Testis (tissue), 3 donors: ENCODE data around the gene OBSCN. TPM values are rescaled to one million over a fixed set of nuclear protein-coding genes. Genes with fewer than 3 reads are reported as not detected.

Experiments
- DNase-seq: peaks from one replicate; pipeline ENCODE4 v3.0.0-alpha.2; 2019
- H3K27ac ChIP-seq, 2 donors: fragments of 200-600 bp; sonication (generic); one replicate each; pipeline ENCODE4 v1.5.1; 2019
- H3K27me3 ChIP-seq: fragments of 200-600 bp; sonication (generic); one replicate; pipeline ENCODE4 v1.5.1; 2019
- H3K36me3 ChIP-seq: fragments of 200-600 bp; sonication (generic); one replicate; pipeline ENCODE4 v1.5.1; 2017; ENCODE audit warnings: low read depth; ENCODE audit errors: missing control alignments
- H3K4me1 ChIP-seq: fragments of 200-600 bp; sonication (generic); one replicate; pipeline ENCODE4 v1.5.1; 2019
- H3K4me3 ChIP-seq, 2 donors: fragments of 200-600 bp; sonication (generic); one replicate each; pipeline ENCODE4 v1.5.1; 2017 to 2019
- H3K9me3 ChIP-seq: fragments of 200-600 bp; sonication (generic); one replicate; pipeline ENCODE4 v1.5.1; 2017
- POLR2A ChIP-seq: fragments of 450-650 bp; IDR thresholded peaks from one replicate; pipeline ENCODE4 v1.6.1; 2017; ENCODE audit warnings: antibody characterized with exemption, mild to moderate bottlenecking, moderate library complexity
- WGBS, 2 donors: methylation state at CpG; one replicate each; pipeline ENCODE4 v1.1.5; 2018; 5-methylcytosine and 5-hydroxymethylcytosine counted together
- intact Hi-C: fragments of 100-400 bp; cut with DNase I; formaldehyde crosslinking; loops from one replicate; pipeline ENCODE4 v1.15.1; 2023; ENCODE audit warnings: low total_unique reads
- polyA plus RNA-seq: library from polyadenylated mRNA; stranded (reverse); fragments of 350-450 nt; fragmentation: Illumina TruSeq; extraction: RNeasy Lipid Tissue Mini Kit (QIAGEN cat#74804); gene quantifications from one replicate; pipeline ENCODE4 v1.2.3, GENCODE V29; 2014; ENCODE audit warnings: low read depth, low replicate concordance; ENCODE audit not compliant: insufficient read depth
- total RNA-seq, 2 donors: library from RNA; depleted of rRNA; stranded (reverse); fragments of >200 nt; gene quantifications; one replicate each; pipeline ENCODE4 v1.2.3, GENCODE V29; 2016
- TF ChIP-seq, protein P1 (sequence below), 3 experiments: fragments of 450-650 bp in 2 of 3; fragments of 200-600 bp in 1 of 3; sonication (generic) in 1 of 3; IDR thresholded peaks; one replicate each; pipeline ENCODE4 v1.5.1; 2016 to 2019; ENCODE audit warnings: antibody characterized with exemption in 3 of 3, mild to moderate bottlenecking in 2 of 3, moderate library complexity in 1 of 3

Gene OBSCN
- total and polyA plus RNA-seq, 3 donors from 2014 or later: 8.3 to 30.0 (median 28.6) TPM

- no peaks in the 10 kb centered on the region for H3K4me1 ChIP-seq
- no peaks in the 10 kb centered on the region for H3K9me3 ChIP-seq
- intact Hi-C loops: no loop called here
- H3K4me3 ChIP-seq: no peak overlapping the region
- TF ChIP-seq, protein P1, sequence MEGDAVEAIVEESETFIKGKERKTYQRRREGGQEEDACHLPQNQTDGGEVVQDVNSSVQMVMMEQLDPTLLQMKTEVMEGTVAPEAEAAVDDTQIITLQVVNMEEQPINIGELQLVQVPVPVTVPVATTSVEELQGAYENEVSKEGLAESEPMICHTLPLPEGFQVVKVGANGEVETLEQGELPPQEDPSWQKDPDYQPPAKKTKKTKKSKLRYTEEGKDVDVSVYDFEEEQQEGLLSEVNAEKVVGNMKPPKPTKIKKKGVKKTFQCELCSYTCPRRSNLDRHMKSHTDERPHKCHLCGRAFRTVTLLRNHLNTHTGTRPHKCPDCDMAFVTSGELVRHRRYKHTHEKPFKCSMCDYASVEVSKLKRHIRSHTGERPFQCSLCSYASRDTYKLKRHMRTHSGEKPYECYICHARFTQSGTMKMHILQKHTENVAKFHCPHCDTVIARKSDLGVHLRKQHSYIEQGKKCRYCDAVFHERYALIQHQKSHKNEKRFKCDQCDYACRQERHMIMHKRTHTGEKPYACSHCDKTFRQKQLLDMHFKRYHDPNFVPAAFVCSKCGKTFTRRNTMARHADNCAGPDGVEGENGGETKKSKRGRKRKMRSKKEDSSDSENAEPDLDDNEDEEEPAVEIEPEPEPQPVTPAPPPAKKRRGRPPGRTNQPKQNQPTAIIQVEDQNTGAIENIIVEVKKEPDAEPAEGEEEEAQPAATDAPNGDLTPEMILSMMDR (IDR thresholded peaks at IDR 0.05): no peak
- no peak for TF ChIP-seq POLR2A
- no peak overlapping the region for H3K27ac ChIP-seq
- WGBS, 2 donors: 74 to 75% methylated on average over 3 of the region's 3 CpGs
- DNase-seq: no peak
- H3K36me3 ChIP-seq: no peaks in the 10 kb centered on the region
- H3K27me3 ChIP-seq: no peaks in the 10 kb centered on the region
Measured at GRCh38 chr1:228284148-228284495, 76.3 kb downstream of the OBSCN start.

DNA sequence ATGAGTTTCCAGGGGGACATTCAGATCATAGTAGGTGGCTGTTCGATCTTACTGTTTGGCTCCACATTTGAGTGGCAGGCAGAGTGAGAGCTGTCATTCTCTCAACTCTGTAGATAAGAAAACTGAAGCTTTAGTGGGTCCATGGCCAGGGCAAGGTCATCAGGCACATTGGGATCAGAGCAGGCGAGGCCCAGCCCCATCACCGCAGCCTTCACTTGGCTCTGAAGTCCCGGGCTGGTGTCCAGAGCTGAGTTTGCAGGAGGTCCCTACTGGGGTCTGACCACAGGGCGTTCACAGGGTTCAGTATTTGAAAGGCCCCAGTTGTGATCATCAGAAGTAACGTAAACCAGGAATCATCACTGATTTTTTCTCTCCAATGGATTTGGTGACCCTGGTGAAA lies 76.7 kb downstream of the OBSCN start:
- no peaks in the 10 kb centered on the region for H3K36me3 ChIP-seq
- no peak for DNase-seq
- intact Hi-C loops: no loop called here
- no peak for TF ChIP-seq POLR2A
- TF ChIP-seq, protein P1 (IDR thresholded peaks at IDR 0.05): no peak
- WGBS, 2 donors: 69 to 71% methylated on average over 6 of the region's 6 CpGs
- H3K4me3 ChIP-seq: no peak overlapping the region
- no peaks in the 10 kb centered on the region for H3K4me1 ChIP-seq
- H3K9me3 ChIP-seq: no peaks in the 10 kb centered on the region
- no peak overlapping the region for H3K27ac ChIP-seq
- no peaks in the 10 kb centered on the region for H3K27me3 ChIP-seq

GRCh38 chr1:228285661-228286504 lies 78.0 kb downstream of the OBSCN start:
- H3K27ac ChIP-seq: no peak overlapping the region
- no peaks in the 10 kb centered on the region for H3K9me3 ChIP-seq
- no peaks in the 10 kb centered on the region for H3K36me3 ChIP-seq
- intact Hi-C loops: no loop called here
- TF ChIP-seq POLR2A: no peak
- 69 to 88% methylated on average over 2 to 26 of the region's 26 CpGs for WGBS, 2 donors
- DNase-seq: no peak
- no peaks in the 10 kb centered on the region for H3K4me1 ChIP-seq
- H3K27me3 ChIP-seq: no peaks in the 10 kb centered on the region
- H3K4me3 ChIP-seq: no peak overlapping the region

DNA sequence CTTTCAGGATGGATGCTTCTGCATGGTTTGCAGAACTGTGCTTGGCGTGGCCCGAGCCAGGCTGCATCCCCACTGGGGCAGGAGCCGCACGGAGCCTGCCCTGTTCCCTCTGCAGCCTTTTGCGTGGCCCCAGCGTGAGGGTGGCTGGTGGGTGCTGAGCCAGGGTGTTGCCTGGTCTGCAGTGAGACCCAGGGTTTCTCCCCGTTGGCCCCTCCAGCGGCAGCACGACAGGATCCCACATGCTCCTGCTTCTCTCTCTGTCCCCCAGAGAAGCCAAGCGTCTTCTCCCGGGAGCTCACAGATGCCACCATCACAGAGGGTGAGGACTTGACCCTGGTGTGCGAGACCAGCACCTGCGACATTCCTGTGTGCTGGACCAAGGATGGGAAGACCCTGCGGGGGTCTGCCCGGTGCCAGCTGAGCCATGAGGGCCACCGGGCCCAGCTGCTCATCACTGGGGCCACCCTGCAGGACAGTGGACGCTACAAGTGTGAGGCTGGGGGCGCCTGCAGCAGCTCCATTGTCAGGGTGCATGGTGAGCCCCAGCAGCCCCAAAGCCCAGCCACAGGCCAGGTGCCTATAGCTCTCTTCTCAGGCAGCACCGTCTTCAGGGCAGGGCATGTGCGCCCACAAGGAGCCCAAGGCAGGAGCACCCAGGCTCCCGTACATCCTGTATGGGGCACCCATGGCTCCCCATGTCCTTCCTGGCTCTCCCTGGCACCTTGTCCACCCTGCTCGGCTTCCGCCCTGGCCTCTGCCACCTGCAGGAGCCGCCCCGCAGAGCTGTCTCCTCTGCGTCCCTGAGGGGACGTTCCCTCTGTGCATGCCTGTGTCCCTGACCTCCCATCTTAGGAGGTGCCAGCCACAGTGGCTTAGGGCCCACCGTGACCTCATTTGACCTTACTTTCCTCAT lies 78.9 kb downstream of the OBSCN start:
- no peaks in the 10 kb centered on the region for H3K9me3 ChIP-seq
- TF ChIP-seq, protein P1 (IDR thresholded peaks at IDR 0.05): no peak
- no peak for TF ChIP-seq POLR2A
- no peak overlapping the region for H3K27ac ChIP-seq
- H3K4me3 ChIP-seq: no peak overlapping the region
- no peaks in the 10 kb centered on the region for H3K36me3 ChIP-seq
- no peak for DNase-seq
- H3K27me3 ChIP-seq: no peaks in the 10 kb centered on the region
- intact Hi-C loops: no loop called here
- 91 to 96% methylated on average over 16 to 26 of the region's 28 CpGs for whole genome bisulfite sequencing, 2 donors
- H3K4me1 ChIP-seq: no peaks in the 10 kb centered on the region
